ENCODE measurements around the gene FOXO1.

Gene FOXO1

DNA sequence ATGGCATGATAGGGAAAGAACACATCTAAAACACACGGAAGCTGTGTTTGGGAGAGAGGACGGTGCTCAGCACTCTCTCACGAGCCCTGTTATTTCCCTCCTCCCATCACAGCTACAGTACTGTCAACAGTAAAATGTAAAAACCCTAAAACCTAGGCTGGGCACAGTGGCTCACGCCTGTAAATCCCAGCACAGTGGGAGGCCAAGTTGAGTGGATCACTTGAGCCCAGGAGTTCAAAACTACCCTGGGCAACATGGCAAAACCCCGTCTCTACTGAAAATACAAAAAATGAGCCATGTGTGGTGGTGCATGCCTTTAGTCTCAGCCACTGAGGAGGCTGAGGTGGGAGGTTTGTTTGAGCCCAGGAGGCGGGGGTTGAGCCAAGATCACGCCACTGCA is 54.8 kb downstream of the FOXO1 start:
- Histone ChIP-seq H3K36me3 (ENCODE audit: insufficient read depth, low read length) (no peaks in the 10 kb centered on the region), H3K9me2 (replicated peaks; ENCODE audit: low read depth, low read length) (no peaks in the 10 kb centered on the region), H3K79me2 (ENCODE audit: insufficient read depth, low read length) (peaks cover 9% of the 10 kb centered on the region; the same call in 1 of the 2 replicates), H3K4me2 (ENCODE audit: low read depth, low read length, poor library complexity, severe bottlenecking) (no peak overlapping the region), H3F3A (ENCODE audit: low read depth) (peaks cover 5% of the 10 kb centered on the region; the same call in 1 of the 2 replicates), H3K9me3 (ENCODE audit: insufficient read depth, low read depth, low read length) (no peaks in the 10 kb centered on the region), H3K9ac (ENCODE audit: low read depth, low read length, poor library complexity, severe bottlenecking) (no peak overlapping the region), H3K4me1 (ENCODE audit: insufficient read depth, low read length, poor library complexity, severe bottlenecking) (peaks cover 38% of the 10 kb centered on the region), H4K20me1 (ENCODE audit: insufficient read depth, low read length, poor library complexity, severe bottlenecking) (no peaks in the 10 kb centered on the region), H3K4me3 (ENCODE audit: low read length, poor library complexity, severe bottlenecking) (no peak overlapping the region), H2AFZ (ENCODE audit: low read length) (no peak overlapping the region), H3K27me3 (ENCODE audit: insufficient read depth, low read length, poor library complexity, severe bottlenecking) (no peaks in the 10 kb centered on the region)
- no peak for TF ChIP-seq EZH2phosphoT487 (IDR thresholded peaks at IDR 0.05; ENCODE audit: borderline replicate concordance)
- TF ChIP-seq, protein P1, sequence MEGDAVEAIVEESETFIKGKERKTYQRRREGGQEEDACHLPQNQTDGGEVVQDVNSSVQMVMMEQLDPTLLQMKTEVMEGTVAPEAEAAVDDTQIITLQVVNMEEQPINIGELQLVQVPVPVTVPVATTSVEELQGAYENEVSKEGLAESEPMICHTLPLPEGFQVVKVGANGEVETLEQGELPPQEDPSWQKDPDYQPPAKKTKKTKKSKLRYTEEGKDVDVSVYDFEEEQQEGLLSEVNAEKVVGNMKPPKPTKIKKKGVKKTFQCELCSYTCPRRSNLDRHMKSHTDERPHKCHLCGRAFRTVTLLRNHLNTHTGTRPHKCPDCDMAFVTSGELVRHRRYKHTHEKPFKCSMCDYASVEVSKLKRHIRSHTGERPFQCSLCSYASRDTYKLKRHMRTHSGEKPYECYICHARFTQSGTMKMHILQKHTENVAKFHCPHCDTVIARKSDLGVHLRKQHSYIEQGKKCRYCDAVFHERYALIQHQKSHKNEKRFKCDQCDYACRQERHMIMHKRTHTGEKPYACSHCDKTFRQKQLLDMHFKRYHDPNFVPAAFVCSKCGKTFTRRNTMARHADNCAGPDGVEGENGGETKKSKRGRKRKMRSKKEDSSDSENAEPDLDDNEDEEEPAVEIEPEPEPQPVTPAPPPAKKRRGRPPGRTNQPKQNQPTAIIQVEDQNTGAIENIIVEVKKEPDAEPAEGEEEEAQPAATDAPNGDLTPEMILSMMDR (conservative IDR thresholded peaks at IDR 0.05; ENCODE audit: low read length) = no peak

DNA sequence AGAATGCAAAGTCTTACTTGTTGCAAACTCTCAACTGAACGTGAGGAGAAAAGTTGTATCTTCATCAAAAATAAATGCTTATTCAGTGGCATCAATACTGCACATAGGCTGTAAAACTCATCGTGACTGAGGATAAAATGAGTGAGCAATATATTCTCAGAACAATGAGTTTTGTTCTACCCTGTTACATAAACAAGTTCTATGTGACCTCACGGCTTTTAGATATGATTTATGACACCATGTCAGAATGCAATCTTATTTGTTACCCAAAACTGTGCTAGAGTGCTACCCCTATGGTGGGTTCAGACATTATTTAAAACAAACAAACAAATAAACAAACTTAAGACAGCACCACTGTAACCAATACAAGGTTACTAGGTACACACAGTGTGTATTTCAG is 55.4 kb downstream of the FOXO1 start:
- peaks cover 5% of the 10 kb centered on the region; the same call in 1 of the 2 replicates for H3F3A ChIP-seq (ENCODE audit: low read depth)
- H3K9me3 ChIP-seq (ENCODE audit: insufficient read depth, low read depth, low read length) = no peaks in the 10 kb centered on the region
- H2AFZ ChIP-seq (ENCODE audit: low read length) = no peak overlapping the region
- H3K4me1 ChIP-seq (ENCODE audit: insufficient read depth, low read length, poor library complexity, severe bottlenecking) = peaks cover 38% of the 10 kb centered on the region
- no peaks in the 10 kb centered on the region for H3K36me3 ChIP-seq (ENCODE audit: insufficient read depth, low read length)
- no peaks in the 10 kb centered on the region for H4K20me1 ChIP-seq (ENCODE audit: insufficient read depth, low read length, poor library complexity, severe bottlenecking)
- no peaks in the 10 kb centered on the region for H3K9me2 ChIP-seq (replicated peaks; ENCODE audit: low read depth, low read length)
- peaks cover 9% of the 10 kb centered on the region; the same call in 1 of the 2 replicates for H3K79me2 ChIP-seq (ENCODE audit: insufficient read depth, low read length)
- no peaks in the 10 kb centered on the region for H3K27me3 ChIP-seq (ENCODE audit: insufficient read depth, low read length, poor library complexity, severe bottlenecking)
- no peak overlapping the region for H3K9ac ChIP-seq (ENCODE audit: low read depth, low read length, poor library complexity, severe bottlenecking)
- no peak overlapping the region for H3K4me2 ChIP-seq (ENCODE audit: low read depth, low read length, poor library complexity, severe bottlenecking)
- no peak for TF ChIP-seq EZH2phosphoT487 (IDR thresholded peaks at IDR 0.05; ENCODE audit: borderline replicate concordance)
- TF ChIP-seq, protein P1 (conservative IDR thresholded peaks at IDR 0.05; ENCODE audit: low read length) = no peak
- no peak overlapping the region for H3K4me3 ChIP-seq (ENCODE audit: low read length, poor library complexity, severe bottlenecking)

DNA sequence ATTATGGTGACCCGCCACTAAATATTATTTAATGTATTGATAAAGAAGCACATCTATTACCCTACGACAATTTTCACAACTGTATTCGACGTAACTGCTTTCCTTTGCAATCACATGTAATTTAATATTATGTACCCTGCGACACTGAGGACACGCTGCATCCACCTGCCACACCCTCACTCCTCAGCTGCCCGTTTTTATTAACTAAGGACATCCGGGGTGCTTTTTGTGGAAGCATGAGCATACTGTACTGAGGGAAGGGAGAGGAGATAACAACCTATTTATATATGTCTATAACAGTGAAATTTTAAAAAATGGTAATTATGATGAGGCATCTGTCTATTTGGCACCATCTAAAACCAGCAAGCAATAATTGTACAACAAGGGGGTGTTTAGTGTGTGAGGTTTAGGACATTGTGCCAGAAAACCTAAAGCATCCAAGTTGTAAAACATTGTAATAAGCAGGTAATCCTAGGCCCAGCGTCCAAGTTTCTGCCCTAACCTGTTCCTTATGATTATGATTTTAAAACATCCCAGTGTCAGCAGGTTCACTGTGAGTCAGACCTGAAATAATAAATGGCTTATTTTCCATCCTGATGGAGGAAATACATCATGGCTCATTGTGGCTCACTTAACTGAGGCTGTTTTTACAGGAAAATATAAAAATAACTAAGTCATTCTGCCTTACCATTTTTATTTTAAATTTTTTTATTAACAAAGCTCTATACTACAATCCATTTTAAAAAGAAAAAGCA is 56.3 kb downstream of the FOXO1 start:
- H3K9me2 ChIP-seq (replicated peaks; ENCODE audit: low read depth, low read length) = no peaks in the 10 kb centered on the region
- no peaks in the 10 kb centered on the region for H4K20me1 ChIP-seq (ENCODE audit: insufficient read depth, low read length, poor library complexity, severe bottlenecking)
- H2AFZ ChIP-seq (ENCODE audit: low read length) = no peak overlapping the region
- no peaks in the 10 kb centered on the region for H3K27me3 ChIP-seq (ENCODE audit: insufficient read depth, low read length, poor library complexity, severe bottlenecking)
- H3K4me1 ChIP-seq (ENCODE audit: insufficient read depth, low read length, poor library complexity, severe bottlenecking) = peaks cover 38% of the 10 kb centered on the region
- H3K4me3 ChIP-seq (ENCODE audit: low read length, poor library complexity, severe bottlenecking) = no peak overlapping the region
- no peak overlapping the region for H3K4me2 ChIP-seq (ENCODE audit: low read depth, low read length, poor library complexity, severe bottlenecking)
- no peak overlapping the region for H3K9ac ChIP-seq (ENCODE audit: low read depth, low read length, poor library complexity, severe bottlenecking)
- H3F3A ChIP-seq (ENCODE audit: low read depth) = peaks cover 5% of the 10 kb centered on the region; the same call in 1 of the 2 replicates
- no peaks in the 10 kb centered on the region for H3K9me3 ChIP-seq (ENCODE audit: insufficient read depth, low read depth, low read length)
- no peaks in the 10 kb centered on the region for H3K36me3 ChIP-seq (ENCODE audit: insufficient read depth, low read length)
- peaks cover 9% of the 10 kb centered on the region; the same call in 1 of the 2 replicates for H3K79me2 ChIP-seq (ENCODE audit: insufficient read depth, low read length)
- no peak for TF ChIP-seq EZH2phosphoT487 (IDR thresholded peaks at IDR 0.05; ENCODE audit: borderline replicate concordance)
- TF ChIP-seq, protein P1 (conservative IDR thresholded peaks at IDR 0.05; ENCODE audit: low read length) = no peak
